Measurements from ENCODE around the gene GSTT2B. TPM values are rescaled to one million over a fixed set of nuclear protein-coding genes. Genes with fewer than 3 reads are reported as not detected.
"Not testable (repeated sequence)": the region's sequence is repeated elsewhere in the genome, so short reads cannot be mapped to it uniquely, and the experiment has no call there.

Gene GSTT2B
- total and polyA plus RNA-seq, 2 of the 8 experiments (the other 6 are each of a cell fraction or from before 2014, with no cell fraction given) = 6.3 to 13.3 TPM

DNA sequence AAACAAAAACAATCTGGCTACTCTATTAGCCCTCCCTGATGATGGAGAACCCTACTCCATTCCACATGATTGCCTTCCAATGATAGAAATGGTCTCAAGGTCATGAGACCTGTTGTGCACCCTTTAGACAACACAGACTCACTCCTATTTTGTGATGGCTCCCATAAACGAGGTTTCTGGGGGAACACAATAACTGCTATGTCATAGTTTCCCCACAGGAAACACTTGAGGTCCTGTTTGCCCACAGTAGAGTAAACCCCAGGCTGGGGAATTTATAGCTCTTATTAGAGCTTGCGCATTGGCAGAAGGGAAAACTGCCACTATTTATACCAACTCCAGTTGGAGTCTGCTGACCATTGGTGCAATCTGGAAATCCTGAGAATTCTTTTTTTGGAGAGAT, 38.1 kb downstream of the GSTT2B start (continued):
- TF ChIP-seq NANOG (IDR thresholded peaks at IDR 0.05; ENCODE audit: insufficient read depth, low read depth, low read length, poor library complexity, severe bottlenecking) = no peak

- H3K27me3 ChIP-seq (replicated peaks in 1 of 4; ENCODE audit: control insufficient read depth in 3 of 4, extremely low read depth in 1 of 4, insufficient read depth in 3 of 4, low read length in 3 of 4); H3K23me2 ChIP-seq (ENCODE audit: low read depth, low read length); H2AK5ac ChIP-seq (ENCODE audit: low read depth, low read length); H4K20me1 ChIP-seq (replicated peaks in 1 of 2; ENCODE audit: control insufficient read depth in 1 of 2, insufficient read depth in 2 of 2, low read length in 2 of 2); H3K4me2 ChIP-seq (ENCODE audit: insufficient read depth in 1 of 2, low read depth in 2 of 2, low read length in 2 of 2); H3K9ac ChIP-seq (replicated peaks in 1 of 4; ENCODE audit: extremely low read depth in 1 of 4, low read depth in 3 of 4, low read length in 3 of 4); H3K4me1 ChIP-seq (replicated peaks in 1 of 4; ENCODE audit: control insufficient read depth in 3 of 4, insufficient read depth in 4 of 4, low read length in 3 of 4); H3K18ac ChIP-seq (ENCODE audit: extremely low read depth, low read length); H3K79me2 ChIP-seq (ENCODE audit: control insufficient read depth in 1 of 2, insufficient read depth in 2 of 2, low read length in 2 of 2); CTCF ChIA-PET (ENCODE audit: partially characterized antibody); H3K9me3 ChIP-seq (ENCODE audit: insufficient read depth in 2 of 2, low read depth in 1 of 2, low read length in 1 of 2); H4K5ac ChIP-seq (ENCODE audit: insufficient read length, low read depth, low read length); FAIRE-seq; H2AFZ ChIP-seq (ENCODE audit: low read length); H3K79me1 ChIP-seq (ENCODE audit: low read depth, low read length); H3K4ac ChIP-seq (replicated peaks; ENCODE audit: insufficient read length, low read depth, low read length); H3K27ac ChIP-seq (ENCODE audit: low read depth, low read length); H2BK5ac ChIP-seq (ENCODE audit: low read depth, low read length); H2BK20ac ChIP-seq (ENCODE audit: low read length); H4K8ac ChIP-seq (ENCODE audit: extremely low read depth, insufficient read depth, low read length); H2BK12ac ChIP-seq (ENCODE audit: low read depth, low read length); H3K56ac ChIP-seq (replicated peaks; ENCODE audit: insufficient read length, low read depth, low read length); H3K4me3 ChIP-seq (ENCODE audit: extremely low read depth in 1 of 4, insufficient read depth in 2 of 4, low read depth in 3 of 4, low read length in 4 of 4); H4K91ac ChIP-seq (replicated peaks; ENCODE audit: insufficient read length, low read length); H2BK120ac ChIP-seq (replicated peaks; ENCODE audit: low read depth, low read length); DNase-seq (ENCODE audit: low read depth in 1 of 2, low spot score in 2 of 2); H3K23ac ChIP-seq (ENCODE audit: insufficient read length); H3K14ac ChIP-seq (ENCODE audit: insufficient read length); H2BK15ac ChIP-seq (ENCODE audit: low read length): not testable (repeated sequence)
- 94% methylated on average over 13 of the region's 13 CpGs; no CpG with 5 or more reads in 1 of the 2 experiments for WGBS, 2 experiments (ENCODE audit: extremely low coverage in 1 of 2, insufficient coverage in 1 of 2, insufficient read length in 1 of 2, insufficient replicate concordance in 2 of 2, low coverage in 1 of 2, low lambda C conversion rate in 2 of 2, missing lambda C conversion rate in 1 of 2)
- H3K36me3 ChIP-seq (ENCODE audit: control insufficient read depth in 2 of 4, insufficient read depth in 4 of 4, low read length in 3 of 4) = peaks cover 0 to 13% (median 3%) of the 10 kb centered on the region in 4 experiments; a peak in 4 of 8 replicates
- POLR2A ChIA-PET (ENCODE audit: partially characterized antibody) = interaction anchor here (0.9 to 1.5 kb wide), 2 partner anchors 26 to 44 kb away, joined by 3 read pairs; no protein-coding TSS in a partner anchor
These were observed 39.3 kb downstream of the GSTT2B start for GRCh38 chr22:23921586-23922201.
